ENCODE data around the gene PIGZ. TPM values are rescaled to one million over a fixed set of nuclear protein-coding genes. Genes with fewer than 3 reads are reported as not detected.

Gene PIGZ, protein sequence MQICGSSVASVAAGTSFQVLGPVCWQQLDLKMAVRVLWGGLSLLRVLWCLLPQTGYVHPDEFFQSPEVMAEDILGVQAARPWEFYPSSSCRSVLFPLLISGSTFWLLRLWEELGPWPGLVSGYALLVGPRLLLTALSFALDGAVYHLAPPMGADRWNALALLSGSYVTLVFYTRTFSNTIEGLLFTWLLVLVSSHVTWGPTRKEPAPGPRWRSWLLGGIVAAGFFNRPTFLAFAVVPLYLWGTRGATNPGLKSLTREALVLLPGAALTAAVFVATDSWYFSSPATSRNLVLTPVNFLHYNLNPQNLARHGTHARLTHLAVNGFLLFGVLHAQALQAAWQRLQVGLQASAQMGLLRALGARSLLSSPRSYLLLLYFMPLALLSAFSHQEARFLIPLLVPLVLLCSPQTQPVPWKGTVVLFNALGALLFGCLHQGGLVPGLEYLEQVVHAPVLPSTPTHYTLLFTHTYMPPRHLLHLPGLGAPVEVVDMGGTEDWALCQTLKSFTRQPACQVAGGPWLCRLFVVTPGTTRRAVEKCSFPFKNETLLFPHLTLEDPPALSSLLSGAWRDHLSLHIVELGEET
- 0.97 to 1.7 TPM (median 1.6 TPM) in 5 replicates for total RNA-seq (2022; extraction: Qiagen RNA extraction)

GRCh38 chr3:196968233-196969133 lies at the start of gene PIGZ:
Gene PIGZ, minus strand, starts transcription at chr3:196968833. Its CDS starts 16,802 bp downstream, at chr3:196952031.

GRCh38 chr3:196942226-196942914 lies 26.3 kb downstream of the PIGZ start, which contains the start of gene NCBP2:
Gene NCBP2, minus strand, starts transcription at chr3:196942528. Its CDS starts 25 bp downstream, at chr3:196942503.

Other genes starting within 250 kb of the PIGZ start
- gene PAK2, start 229.0 kb downstream of the PIGZ start, total RNA-seq (2022; extraction: Qiagen RNA extraction) = 31.1 to 45.8 TPM (median 43.1 TPM) in 5 replicates
- gene SENP5, start 100.9 kb downstream of the PIGZ start, total RNA-seq (2022; extraction: Qiagen RNA extraction) = 5.4 to 8.9 TPM (median 7.0 TPM) in 5 replicates
- 44.8 to 47.4 TPM (median 45.7 TPM) in 5 replicates for gene NCBP2, start 26.3 kb downstream of the PIGZ start, total RNA-seq (2022; extraction: Qiagen RNA extraction)
- 40.5 to 63.5 TPM (median 53.3 TPM) in 5 replicates for gene MELTF, start 61.0 kb upstream of the PIGZ start, total RNA-seq (2022; extraction: Qiagen RNA extraction)